NT2/D1 (cell line): Measurements from ENCODE around the gene TEX11.

Experiments used
- SUZ12 ChIP-seq: IDR thresholded peaks from 2 replicates; pipeline ENCODE4 v1.6.1; 2011; ENCODE audit not compliant: insufficient read length, insufficient read depth; ENCODE audit errors: extremely low read depth
- YY1 ChIP-seq: IDR thresholded peaks from 2 replicates; pipeline ENCODE4 v1.6.1; 2011; ENCODE audit not compliant: insufficient read length, insufficient read depth

- TF ChIP-seq SUZ12 = no peak
- no peak for TF ChIP-seq YY1
Measured at GRCh38 chrX:70488856-70489255, 419.7 kb downstream of the TEX11 start.
